GM19468 (cell line): Measurements from ENCODE around the gene C1QB.
"Not testable (repeated sequence)": the region's sequence is repeated elsewhere in the genome, so short reads cannot be mapped to it uniquely, and the experiment has no call there.

ENCODE experiments used
- ATAC-seq: cut with Tn5 transposase; IDR thresholded peaks from one replicate; pipeline ENCODE4 v1.9.1; 2021; ENCODE audit warnings: mild to moderate bottlenecking, moderate library complexity, moderate number of reproducible peaks; ENCODE audit not compliant: unreplicated experiment; ENCODE audit errors: extremely low read depth

C1QB gene

GRCh38 chr1:22689505-22689904, 36.5 kb downstream of the C1QB start:
- ATAC-seq: no peak

GRCh38 chr1:22691031-22691753, 38.2 kb downstream of the C1QB start:
- no peak for ATAC-seq

DNA sequence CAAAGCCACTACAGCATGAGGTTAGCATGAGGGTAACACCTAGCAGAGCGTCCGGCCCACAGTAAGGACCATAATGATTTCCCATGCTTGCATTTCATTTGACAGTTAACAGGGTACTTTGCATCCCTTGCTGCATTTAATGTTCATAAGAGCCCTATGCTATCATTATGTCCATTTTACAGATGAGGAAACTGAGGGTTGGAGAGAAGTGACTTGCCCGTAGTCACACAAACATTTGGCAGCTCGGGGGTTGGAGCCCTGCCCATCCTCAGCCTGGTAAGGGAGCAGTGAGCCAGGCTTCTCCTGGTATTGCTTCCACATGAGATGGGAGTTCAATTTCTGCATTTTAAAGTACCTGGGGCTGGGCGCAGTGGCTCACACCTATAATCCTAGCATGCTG, 41.1 kb downstream of the C1QB start:
- ATAC-seq: no peak

DNA sequence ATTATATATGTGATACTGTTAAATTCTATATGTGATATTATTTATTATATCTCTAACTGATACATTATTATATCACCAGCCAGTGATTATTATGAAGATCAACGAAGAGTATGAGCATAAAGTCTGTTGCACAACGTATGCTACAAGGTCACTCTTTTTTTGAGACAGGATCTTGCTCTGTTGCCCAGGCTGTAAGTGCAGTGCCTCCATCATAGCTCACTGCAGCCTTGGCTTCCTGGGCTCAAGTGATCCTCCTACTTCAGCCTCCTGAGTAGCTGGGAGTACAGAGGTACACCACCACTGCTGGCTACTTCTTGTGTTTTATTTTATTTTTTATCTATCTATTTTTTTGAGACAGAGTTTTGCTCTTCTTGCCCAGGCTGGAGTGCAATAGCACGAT, 43.6 kb downstream of the C1QB start:
- no peak for ATAC-seq

DNA sequence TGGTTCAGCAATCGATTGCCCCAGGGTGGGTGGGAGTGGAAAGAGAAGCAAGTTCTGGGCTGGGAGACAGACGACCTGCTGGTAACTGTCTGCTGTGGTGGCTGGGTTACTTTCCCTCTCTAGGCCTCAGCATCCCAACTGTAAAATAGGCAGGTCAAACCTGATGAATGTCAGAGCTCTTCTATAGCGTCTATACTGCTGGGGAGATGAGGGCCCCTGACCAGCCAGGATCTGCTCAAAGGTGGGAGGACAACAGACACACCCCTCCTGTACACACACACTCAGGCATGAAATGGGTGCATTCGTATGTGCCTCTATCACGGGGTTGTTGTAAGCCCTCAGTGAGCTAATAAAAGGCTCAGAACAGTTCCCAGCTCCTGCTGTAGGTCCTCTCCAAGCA, 44.9 kb downstream of the C1QB start:
- ATAC-seq: no peak

- ATAC-seq: no peak
These were observed 46.9 kb downstream of the C1QB start for GRCh38 chr1:22699681-22700520.

DNA sequence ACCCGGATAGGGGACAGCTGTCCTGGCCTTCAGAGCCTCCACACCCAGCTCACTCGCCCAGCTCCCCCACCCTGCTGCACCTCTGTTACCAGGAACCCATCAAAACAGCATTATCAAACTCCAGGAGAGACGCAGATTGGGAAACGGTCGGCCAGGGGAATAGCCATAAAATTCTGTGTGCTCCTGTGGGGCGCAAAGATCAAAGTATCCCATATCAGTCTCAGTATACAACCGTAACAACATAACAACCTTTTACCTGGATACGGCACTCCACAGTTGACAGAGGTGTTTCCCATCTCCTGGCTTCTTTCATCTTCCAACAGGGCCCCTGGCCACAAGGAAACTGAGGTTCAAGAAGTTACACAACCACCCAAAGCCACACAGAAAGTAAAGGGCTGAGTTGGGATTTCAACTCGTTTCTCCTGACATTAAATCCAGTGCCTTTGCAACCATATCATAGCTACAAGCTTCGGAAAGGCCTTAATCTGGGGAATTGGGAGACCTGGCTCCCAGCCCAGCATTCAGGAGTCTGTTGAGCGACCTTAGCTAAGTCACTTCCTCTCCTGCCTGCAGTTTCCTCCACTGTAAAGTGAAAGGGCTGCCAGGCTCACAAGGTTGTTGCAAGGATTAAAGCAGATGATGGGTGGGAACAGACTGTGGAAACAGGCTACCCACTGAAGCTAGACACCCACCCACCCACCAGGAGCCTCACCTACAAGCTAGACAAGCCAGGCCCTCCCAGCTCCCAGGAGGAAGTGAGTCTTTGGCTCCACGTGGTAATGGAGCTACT, 49.5 kb downstream of the C1QB start:
- ATAC-seq: no peak

DNA sequence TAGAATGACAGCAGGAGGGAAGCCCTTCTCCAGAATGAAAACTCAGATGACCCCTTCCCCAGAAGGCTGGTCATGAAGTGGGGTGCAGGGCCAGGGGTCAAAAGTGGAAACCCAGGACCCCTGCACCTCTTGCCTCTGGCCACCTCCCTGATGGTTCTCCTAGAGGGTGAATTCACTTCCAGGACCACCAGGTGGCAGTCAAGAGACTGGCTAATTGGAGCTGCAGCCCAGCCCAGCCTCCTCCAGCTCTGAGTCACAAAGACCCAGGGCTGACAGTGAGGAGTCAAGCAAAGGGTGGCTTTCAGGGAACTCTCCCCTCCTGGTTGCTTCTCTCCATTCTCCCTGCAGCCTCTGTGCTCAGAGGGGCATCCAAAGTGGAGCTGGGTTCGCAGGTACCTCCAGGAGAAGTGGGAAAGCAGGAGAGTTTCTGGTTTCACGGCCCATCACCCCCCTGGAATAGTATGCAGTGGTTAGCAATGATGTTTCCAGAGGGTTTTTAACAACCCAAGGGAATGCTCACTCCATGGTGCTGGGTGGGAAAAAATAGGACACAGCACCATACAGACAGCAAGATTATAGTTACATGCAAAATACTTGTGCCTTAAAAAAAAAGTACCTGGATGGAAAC, 51.5 kb downstream of the C1QB start:
- ATAC-seq: no peak

DNA sequence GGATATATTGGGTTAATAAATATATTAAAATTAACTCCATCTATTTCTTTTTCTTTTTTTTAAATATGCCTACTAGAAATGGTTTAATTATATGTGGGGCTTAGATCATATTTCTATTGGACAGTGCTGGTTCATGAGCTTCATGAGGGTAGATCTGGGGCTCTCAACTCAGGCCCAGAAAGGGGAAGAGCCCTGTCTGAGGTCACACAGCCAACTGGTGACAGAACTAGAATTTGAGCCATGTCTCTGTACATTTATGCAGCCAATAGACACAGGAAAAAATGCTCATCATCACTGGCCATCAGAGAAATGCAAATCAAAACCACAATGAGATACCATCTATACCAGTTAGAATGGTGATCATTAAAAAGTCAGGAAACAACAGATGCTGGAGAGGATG, 52.5 kb downstream of the C1QB start:
- ATAC-seq: no peak

DNA sequence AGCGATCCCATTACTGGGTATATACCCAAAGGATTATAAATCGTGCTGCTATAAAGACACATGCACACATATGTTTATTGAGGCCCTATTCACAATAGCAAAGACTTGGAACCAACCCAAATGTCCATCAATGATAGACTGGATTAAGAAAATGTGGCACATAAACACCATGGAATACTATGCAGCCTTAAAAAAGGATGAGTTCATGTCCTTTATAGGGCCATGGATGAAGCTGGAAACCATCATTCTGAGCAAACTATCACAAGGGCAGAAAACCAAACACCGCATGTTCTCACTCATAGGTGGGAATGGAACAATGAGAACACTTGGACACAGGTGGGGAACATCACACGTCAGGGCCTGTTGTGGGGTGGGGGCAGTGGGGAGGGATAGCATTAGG, 53.1 kb downstream of the C1QB start:
- ATAC-seq: not testable (repeated sequence)

GRCh38 chr1:22708777-22709176, 55.7 kb downstream of the C1QB start:
- no peak for ATAC-seq

DNA sequence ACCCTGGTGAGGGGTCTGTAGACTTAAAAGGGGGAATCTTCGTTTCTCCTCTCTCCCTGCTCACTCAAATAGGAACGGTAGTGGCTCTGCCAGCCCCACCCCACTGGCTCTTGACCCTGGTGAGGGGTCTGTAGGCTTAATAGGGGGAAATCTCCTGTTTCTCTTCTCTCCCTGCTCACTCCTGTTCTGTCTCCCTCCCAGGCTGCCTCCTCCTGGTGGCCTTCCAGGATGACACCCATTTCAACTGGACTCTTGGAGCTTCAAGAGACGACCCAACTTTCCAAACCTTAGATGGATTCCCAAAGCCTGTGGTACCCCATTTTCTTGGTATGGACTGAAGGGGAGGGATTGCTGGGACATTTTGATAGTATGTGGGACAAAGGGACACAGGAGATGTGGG, 56.2 kb downstream of the C1QB start:
- ATAC-seq: no peak

GRCh38 chr1:22709891-22710700, 57.1 kb downstream of the C1QB start:
- no peak for ATAC-seq

GRCh38 chr1:22710701-22711049, 57.6 kb downstream of the C1QB start, which contains the start of gene EPHB2:
EPHB2 (plus strand) TSS chr1:22710839; CDS start chr1:22710983, 144 bp downstream.
- no peak for ATAC-seq

- no peak for ATAC-seq
These were observed 58.0 kb downstream of the C1QB start for GRCh38 chr1:22711071-22711470.
